Pancreas (tissue), 10 donors: Measurements from ENCODE around the gene ARHGEF6. TPM values are rescaled to one million over a fixed set of nuclear protein-coding genes. Genes with fewer than 3 reads are reported as not detected.

Source experiments
- ATAC-seq, 4 donors: fragments of 200-7000 bp; cut with Tn5 transposase; one replicate each; pipeline versions ENCODE4 v1.8.0 to v1.9.1; 2020; ENCODE audit warnings: mild to moderate bottlenecking in 4 of 4, moderate library complexity in 4 of 4
- DNase-seq, 6 donors: peaks; one replicate each; pipeline ENCODE4 v3.0.0-alpha.2; 2020
- FAIRE-seq: peaks from 2 replicates; lab custom pipeline; 2012; peaks lifted over from hg19 to GRCh38; lab: Jason Lieb, UNC
- H3K27ac ChIP-seq, 4 donors: fragments of 200-600 bp; sonication (generic); 1 replicate in 3 of 4; 2 replicates in 1 of 4; pipeline versions ENCODE4 v1.5.0 to v1.8.0; 2020
- H3K27me3 ChIP-seq, 4 donors: fragments of 200-600 bp; one replicate each; pipeline ENCODE4 v1.8.0; 2021
- H3K36me3 ChIP-seq, 3 donors: fragments of 200-600 bp; sonication (generic) in 1 of 3; one replicate each; pipeline versions ENCODE4 v1.5.0 to v1.8.0; 2020 to 2021
- H3K4me1 ChIP-seq, 3 donors: fragments of 200-600 bp; one replicate each; pipeline ENCODE4 v1.8.0; 2021
- H3K4me3 ChIP-seq, 4 donors: fragments of 200-600 bp; sonication (generic) in 2 of 4; one replicate each; pipeline versions ENCODE4 v1.5.0 to v1.8.0; 2020 to 2021
- H3K9me3 ChIP-seq, 4 donors: fragments of 200-600 bp; one replicate each; pipeline ENCODE4 v1.8.0; 2021
- WGBS, 2 donors: extraction: QIAGEN DNeasy Blood & Tissue Kit; methylation state at CpG; one replicate each; pipeline ENCODE4 v1.1.7; 2013; 5-methylcytosine and 5-hydroxymethylcytosine counted together
- intact Hi-C, 3 donors: fragments of 100-400 bp; cut with DNase I; formaldehyde crosslinking; loops; one replicate each; pipeline versions ENCODE4 v1.11.1 to v1.14.2; 2022
- polyA plus RNA-seq, 2 donors: library from polyadenylated mRNA; stranded (reverse); fragments of 200-250 nt; gene quantifications; one replicate each; pipeline ENCODE4 v1.2.3, GENCODE V29; 2013
- total RNA-seq, 6 donors: library from RNA; stranded (reverse); fragmentation: NEBNext Ultra II Directional in 4 of 6; extraction: Animal tissue kit (Norgen Biotek cat#: 25700) in 4 of 6; gene quantifications; one replicate each; pipeline versions ENCODE4 v1.2.1 to v1.2.4, GENCODE V29; 2021 to 2023
- TF ChIP-seq, protein P1 (sequence below), 4 donors: fragments of 200-600 bp; sonication (generic) in 3 of 4; IDR thresholded peaks; one replicate each; pipeline versions ENCODE4 v1.5.0 to v1.8.0; 2021; ENCODE audit warnings: antibody characterized with exemption in 4 of 4
- donor health status: healthy with polysubstance abuse.
- donor health status: DM: no; HTN: no; CAD: no; lungs with moderate emphysema.
- donor health status: DM: no; HTN: no; CAD: no.
- donor health status: control.
- donor health status: control.
- donor health status: Bipolar disorder and iron deficiency.
- donor health status: DM: yes; HTN: yes; CAD: no.
- donor health status: DM: no; HTN: no; CAD: no.
- donor health status: DM: no; HTN: no; CAD: no.
- donor health status: DM: yes; HTN: yes; CAD: no.

ARHGEF6 gene
- total and polyA plus RNA-seq, 8 donors, result 1.2 to 6.2 (median 2.0) TPM

DNA sequence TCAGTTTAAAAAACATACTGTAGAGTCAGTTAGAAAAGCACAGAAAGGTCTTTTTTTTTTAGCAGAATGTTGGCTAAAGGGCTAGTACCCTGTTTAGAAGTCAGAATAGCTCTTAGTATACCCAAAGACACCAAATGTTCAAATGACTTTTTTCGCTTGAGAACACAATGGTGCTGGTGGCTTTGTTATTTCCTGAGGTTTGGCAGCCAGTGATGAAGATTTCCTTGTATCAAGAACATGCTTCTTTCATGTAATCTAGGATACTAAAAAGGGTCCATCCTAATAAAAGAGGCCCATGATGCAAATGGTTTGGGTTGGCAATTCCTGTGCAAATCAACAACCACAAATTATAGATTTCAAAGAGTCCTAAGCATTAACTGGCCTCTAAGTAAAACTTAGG is 153.8 kb downstream of the ARHGEF6 start:
- DNase-seq, result no peak
- no peak overlapping the region for H3K27ac ChIP-seq
- TF ChIP-seq, protein P1, sequence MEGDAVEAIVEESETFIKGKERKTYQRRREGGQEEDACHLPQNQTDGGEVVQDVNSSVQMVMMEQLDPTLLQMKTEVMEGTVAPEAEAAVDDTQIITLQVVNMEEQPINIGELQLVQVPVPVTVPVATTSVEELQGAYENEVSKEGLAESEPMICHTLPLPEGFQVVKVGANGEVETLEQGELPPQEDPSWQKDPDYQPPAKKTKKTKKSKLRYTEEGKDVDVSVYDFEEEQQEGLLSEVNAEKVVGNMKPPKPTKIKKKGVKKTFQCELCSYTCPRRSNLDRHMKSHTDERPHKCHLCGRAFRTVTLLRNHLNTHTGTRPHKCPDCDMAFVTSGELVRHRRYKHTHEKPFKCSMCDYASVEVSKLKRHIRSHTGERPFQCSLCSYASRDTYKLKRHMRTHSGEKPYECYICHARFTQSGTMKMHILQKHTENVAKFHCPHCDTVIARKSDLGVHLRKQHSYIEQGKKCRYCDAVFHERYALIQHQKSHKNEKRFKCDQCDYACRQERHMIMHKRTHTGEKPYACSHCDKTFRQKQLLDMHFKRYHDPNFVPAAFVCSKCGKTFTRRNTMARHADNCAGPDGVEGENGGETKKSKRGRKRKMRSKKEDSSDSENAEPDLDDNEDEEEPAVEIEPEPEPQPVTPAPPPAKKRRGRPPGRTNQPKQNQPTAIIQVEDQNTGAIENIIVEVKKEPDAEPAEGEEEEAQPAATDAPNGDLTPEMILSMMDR (IDR thresholded peaks at IDR 0.05), result no peak
- intact Hi-C loops, result no loop called here
- no peak for ATAC-seq
- FAIRE-seq, result no peak
- H3K36me3 ChIP-seq, result no peaks in the 10 kb centered on the region
- H3K4me1 ChIP-seq, result no peaks in the 10 kb centered on the region
- 55 to 71% methylated on average over 1 of the region's 1 CpG for WGBS, 2 donors
- H3K9me3 ChIP-seq, result no peaks in the 10 kb centered on the region
- H3K27me3 ChIP-seq, result peaks cover 0 to 15% (median 0%) of the 10 kb centered on the region in 4 donors
- H3K4me3 ChIP-seq, result no peak overlapping the region

DNA sequence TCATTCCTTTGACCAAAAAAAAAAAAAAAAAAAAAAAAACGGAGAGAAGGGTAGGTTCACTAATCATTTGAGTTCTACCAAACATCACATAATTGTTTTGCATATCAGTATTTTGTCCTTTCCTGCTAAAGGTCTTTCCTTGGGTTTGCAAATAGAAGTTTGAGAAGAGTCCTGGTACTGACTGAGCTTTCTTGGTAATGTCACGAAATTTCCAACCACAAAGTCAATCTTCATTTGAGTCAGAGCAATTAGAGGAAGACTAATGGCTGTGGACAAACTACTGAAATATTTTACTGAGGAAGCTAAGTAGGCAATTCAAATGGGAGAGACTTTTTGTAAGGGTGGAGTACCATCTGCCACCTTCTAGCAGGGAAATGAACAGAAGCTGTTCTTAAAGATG is 154.5 kb downstream of the ARHGEF6 start:
- Histone ChIP-seq H3K36me3 (no peaks in the 10 kb centered on the region), H3K4me1 (no peaks in the 10 kb centered on the region), H3K4me3 (no peak overlapping the region), H3K9me3 (no peaks in the 10 kb centered on the region), H3K27ac (no peak overlapping the region), H3K27me3 (peaks cover 0 to 15% (median 0%) of the 10 kb centered on the region in 4 donors)
- WGBS, 2 donors, result 55 to 59% methylated on average over 2 of the region's 2 CpGs
- ATAC-seq (no peak), FAIRE-seq (no peak), DNase-seq (no peak)
- TF ChIP-seq, protein P1 (IDR thresholded peaks at IDR 0.05), result no peak
- intact Hi-C loops, result no loop called here

DNA sequence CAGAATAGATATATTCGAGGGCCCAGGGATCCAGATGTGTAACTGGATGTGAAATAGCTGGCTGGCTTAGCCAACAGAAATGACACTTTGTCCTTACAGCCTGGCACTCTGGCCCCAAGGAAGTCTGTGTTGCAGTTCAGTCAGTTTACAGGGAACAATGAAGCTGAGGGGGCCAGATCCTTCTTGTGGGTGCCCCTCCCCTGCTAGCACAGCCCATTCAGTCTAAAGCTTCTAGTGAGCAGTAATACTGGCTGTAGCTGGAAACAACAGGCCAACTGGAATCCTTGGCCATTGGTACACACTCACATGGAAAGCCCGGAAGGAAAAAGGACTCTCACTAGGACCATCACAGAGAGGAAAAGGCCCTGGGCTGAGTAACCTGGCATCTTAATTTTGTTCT is 155.5 kb downstream of the ARHGEF6 start:
- no peak overlapping the region for H3K4me3 ChIP-seq
- intact Hi-C loops, result no loop called here
- H3K27me3 ChIP-seq, result peaks cover 0 to 15% (median 0%) of the 10 kb centered on the region in 4 donors
- no peaks in the 10 kb centered on the region for H3K4me1 ChIP-seq
- no peak overlapping the region for H3K27ac ChIP-seq
- FAIRE-seq (no peak), DNase-seq (no peak), ATAC-seq (no peak)
- H3K36me3 ChIP-seq, result no peaks in the 10 kb centered on the region
- no peaks in the 10 kb centered on the region for H3K9me3 ChIP-seq
- whole genome bisulfite sequencing, 2 donors, result 58 to 64% methylated on average over 2 of the region's 2 CpGs
- TF ChIP-seq, protein P1 (IDR thresholded peaks at IDR 0.05), result no peak

DNA sequence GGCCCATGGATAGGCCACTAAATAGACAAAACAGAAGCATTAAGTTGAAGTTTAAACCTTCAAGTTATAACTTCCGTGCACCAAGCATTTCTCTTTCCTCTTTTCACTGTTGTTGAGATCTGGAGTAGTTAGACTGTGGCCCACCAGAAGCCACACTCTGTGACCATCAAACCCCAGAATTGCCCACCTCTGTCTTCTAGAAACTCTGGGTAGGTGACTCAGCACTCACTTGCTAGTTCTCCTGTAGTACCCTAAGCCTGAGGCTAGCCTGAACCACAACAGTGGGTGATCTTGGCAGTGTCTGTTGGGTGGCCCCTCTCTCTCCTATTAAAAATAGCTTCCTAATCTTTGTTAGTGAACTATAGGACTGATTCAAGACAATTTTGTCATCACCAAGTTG is 157.3 kb downstream of the ARHGEF6 start:
- Histone ChIP-seq H3K4me3 (no peak overlapping the region), H3K4me1 (no peaks in the 10 kb centered on the region), H3K27ac (no peak overlapping the region), H3K36me3 (no peaks in the 10 kb centered on the region), H3K27me3 (peaks cover 0 to 8% (median 0%) of the 10 kb centered on the region in 4 donors), H3K9me3 (no peaks in the 10 kb centered on the region)
- ATAC-seq (no peak), FAIRE-seq (no peak), DNase-seq (no peak)
- TF ChIP-seq, protein P1 (IDR thresholded peaks at IDR 0.05), result no peak
- intact Hi-C loops, result no loop called here
- WGBS, 2 donors, result 65 to 76% methylated on average over 1 of the region's 1 CpG

DNA sequence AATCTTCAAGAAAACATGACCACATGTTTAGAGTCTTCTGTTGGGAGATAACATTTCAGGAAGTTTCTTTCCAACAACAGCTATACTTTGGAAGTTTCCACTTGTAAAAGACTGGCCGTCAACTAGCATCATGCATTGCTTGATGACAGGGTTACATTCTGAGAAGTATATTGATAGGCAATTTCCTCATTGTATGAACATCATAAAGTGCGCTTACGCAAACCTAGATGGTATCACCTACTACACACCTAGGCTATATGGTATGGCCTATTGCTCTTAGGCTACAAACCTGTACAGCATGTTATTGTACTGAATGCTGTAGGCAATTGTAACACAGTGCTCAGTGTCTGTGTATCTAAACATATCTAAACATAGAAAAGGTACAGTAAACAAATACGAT is 158.2 kb downstream of the ARHGEF6 start:
- no peaks in the 10 kb centered on the region for H3K4me1 ChIP-seq
- no peak for ATAC-seq
- 79 to 80% methylated on average over 4 of the region's 4 CpGs for WGBS, 2 donors
- no peak overlapping the region for H3K27ac ChIP-seq
- TF ChIP-seq, protein P1 (IDR thresholded peaks at IDR 0.05), result no peak
- H3K36me3 ChIP-seq, result no peaks in the 10 kb centered on the region
- H3K9me3 ChIP-seq, result no peaks in the 10 kb centered on the region
- no peak for DNase-seq
- intact Hi-C loops, result no loop called here
- peaks cover 0 to 6% (median 0%) of the 10 kb centered on the region in 4 donors for H3K27me3 ChIP-seq
- no peak for FAIRE-seq
- no peak overlapping the region for H3K4me3 ChIP-seq
